Measurements from ENCODE around the gene SVEP1.
"Not testable (repeated sequence)": the region's sequence is repeated elsewhere in the genome, so short reads cannot be mapped to it uniquely, and the experiment has no call there.

The SVEP1 gene

GRCh38 chr9:110447476-110447875 lies 132.1 kb downstream of the SVEP1 start:
- DNase-seq (ENCODE audit: low read depth in 2 of 2, low spot score in 1 of 2), result no peak

GRCh38 chr9:110446171-110446570 lies 133.4 kb downstream of the SVEP1 start:
- DNase-seq (ENCODE audit: low read depth in 2 of 2, low spot score in 1 of 2), result no peak

GRCh38 chr9:110444911-110445310 lies 134.6 kb downstream of the SVEP1 start:
- DNase-seq (ENCODE audit: low read depth in 2 of 2, low spot score in 1 of 2), result no peak

- no peak for DNase-seq (ENCODE audit: low read depth in 2 of 2, low spot score in 1 of 2)
Observed at GRCh38 chr9:110443866-110444220, 135.7 kb downstream of the SVEP1 start.

- no peak for DNase-seq (ENCODE audit: low read depth in 2 of 2, low spot score in 1 of 2)
Observed at GRCh38 chr9:110443146-110443865, 136.2 kb downstream of the SVEP1 start.

- DNase-seq (ENCODE audit: low read depth in 2 of 2, low spot score in 1 of 2), result no peak
Observed at GRCh38 chr9:110440796-110441195, 138.7 kb downstream of the SVEP1 start.

- DNase-seq (ENCODE audit: low read depth in 2 of 2, low spot score in 1 of 2), result no peak
Observed at GRCh38 chr9:110440172-110440571, 139.4 kb downstream of the SVEP1 start.

- no peak for DNase-seq (ENCODE audit: low read depth in 2 of 2, low spot score in 1 of 2)
Observed at GRCh38 chr9:110432253-110432652, 147.3 kb downstream of the SVEP1 start.

- DNase-seq (ENCODE audit: low read depth in 2 of 2, low spot score in 1 of 2), result no peak
Observed at GRCh38 chr9:110429453-110429852, 150.1 kb downstream of the SVEP1 start.

GRCh38 chr9:110427497-110428104 lies 151.9 kb downstream of the SVEP1 start:
- DNase-seq (ENCODE audit: low read depth in 2 of 2, low spot score in 1 of 2), result no peak

GRCh38 chr9:110426052-110426709 lies 153.4 kb downstream of the SVEP1 start:
- no peak for DNase-seq (ENCODE audit: low read depth in 2 of 2, low spot score in 1 of 2)

GRCh38 chr9:110414471-110414870 lies 165.1 kb downstream of the SVEP1 start:
- no peak for DNase-seq (ENCODE audit: low read depth in 2 of 2, low spot score in 1 of 2)

GRCh38 chr9:110410961-110411360 lies 168.6 kb downstream of the SVEP1 start:
- no peak for DNase-seq (ENCODE audit: low read depth in 2 of 2, low spot score in 1 of 2)

GRCh38 chr9:110408598-110408997 lies 170.9 kb downstream of the SVEP1 start:
- DNase-seq (ENCODE audit: low read depth in 2 of 2, low spot score in 1 of 2), result no peak

GRCh38 chr9:110405858-110406443 lies 173.6 kb downstream of the SVEP1 start:
- no peak for DNase-seq (ENCODE audit: low read depth in 2 of 2, low spot score in 1 of 2)

- DNase-seq (ENCODE audit: low read depth in 2 of 2, low spot score in 1 of 2), result no peak
Observed at GRCh38 chr9:110404473-110404872, 175.1 kb downstream of the SVEP1 start.

- DNase-seq (ENCODE audit: low read depth in 2 of 2, low spot score in 1 of 2), result no peak
Observed at GRCh38 chr9:110399983-110400382, 179.6 kb downstream of the SVEP1 start.

- not testable (repeated sequence) for DNase-seq (ENCODE audit: low read depth in 2 of 2, low spot score in 1 of 2)
Observed at GRCh38 chr9:110398992-110399391, 180.5 kb downstream of the SVEP1 start.

GRCh38 chr9:110391826-110392485 lies 187.6 kb downstream of the SVEP1 start:
- no peak for DNase-seq (ENCODE audit: low read depth in 2 of 2, low spot score in 1 of 2)

- no peak for DNase-seq (ENCODE audit: low read depth in 2 of 2, low spot score in 1 of 2)
Observed at GRCh38 chr9:110389148-110389750, 190.3 kb downstream of the SVEP1 start.

GRCh38 chr9:110383491-110383890 lies 196.1 kb downstream of the SVEP1 start:
- no peak for DNase-seq (ENCODE audit: low read depth in 2 of 2, low spot score in 1 of 2)
